Astrocyte (in vitro differentiated cells and primary cell): Measurements from ENCODE around the gene SHC4.

Experiments
- EZH2 ChIP-seq: IDR thresholded peaks from 2 replicates; pipeline ENCODE4 v1.6.1; 2012; ENCODE audit warnings: mild to moderate bottlenecking, low read length, inconsistent platforms; ENCODE audit not compliant: insufficient read depth
- TF ChIP-seq, protein P1 (sequence below): IDR thresholded peaks from 2 replicates; pipeline ENCODE4 v1.5.1; 2011; ENCODE audit warnings: low read depth, mild to moderate bottlenecking, inconsistent platforms, low read length, moderate library complexity; ENCODE audit not compliant: insufficient read depth

DNA sequence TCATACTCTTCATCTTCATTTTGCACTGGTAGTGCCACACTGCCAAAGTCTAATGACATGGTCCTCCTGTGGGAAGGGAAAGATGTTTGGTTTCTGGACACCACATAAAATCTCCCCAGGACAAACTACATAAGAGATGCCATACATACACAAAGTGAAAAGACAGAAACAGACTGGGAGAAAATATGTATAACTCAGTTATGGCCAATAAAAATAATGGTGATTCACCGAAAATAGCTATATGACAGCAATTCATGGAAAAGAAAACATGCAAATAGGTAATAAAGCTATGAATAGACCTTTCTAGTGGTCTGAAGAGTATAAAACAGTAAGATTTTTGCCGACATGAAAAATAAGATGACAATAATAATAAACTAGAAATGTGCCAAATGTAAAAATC lies 158.1 kb downstream of the SHC4 start:
- TF ChIP-seq, protein P1, sequence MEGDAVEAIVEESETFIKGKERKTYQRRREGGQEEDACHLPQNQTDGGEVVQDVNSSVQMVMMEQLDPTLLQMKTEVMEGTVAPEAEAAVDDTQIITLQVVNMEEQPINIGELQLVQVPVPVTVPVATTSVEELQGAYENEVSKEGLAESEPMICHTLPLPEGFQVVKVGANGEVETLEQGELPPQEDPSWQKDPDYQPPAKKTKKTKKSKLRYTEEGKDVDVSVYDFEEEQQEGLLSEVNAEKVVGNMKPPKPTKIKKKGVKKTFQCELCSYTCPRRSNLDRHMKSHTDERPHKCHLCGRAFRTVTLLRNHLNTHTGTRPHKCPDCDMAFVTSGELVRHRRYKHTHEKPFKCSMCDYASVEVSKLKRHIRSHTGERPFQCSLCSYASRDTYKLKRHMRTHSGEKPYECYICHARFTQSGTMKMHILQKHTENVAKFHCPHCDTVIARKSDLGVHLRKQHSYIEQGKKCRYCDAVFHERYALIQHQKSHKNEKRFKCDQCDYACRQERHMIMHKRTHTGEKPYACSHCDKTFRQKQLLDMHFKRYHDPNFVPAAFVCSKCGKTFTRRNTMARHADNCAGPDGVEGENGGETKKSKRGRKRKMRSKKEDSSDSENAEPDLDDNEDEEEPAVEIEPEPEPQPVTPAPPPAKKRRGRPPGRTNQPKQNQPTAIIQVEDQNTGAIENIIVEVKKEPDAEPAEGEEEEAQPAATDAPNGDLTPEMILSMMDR: no peak
- TF ChIP-seq EZH2: no peak
